Measurements from ENCODE around the gene YRDC. TPM values are rescaled to one million over a fixed set of nuclear protein-coding genes. Genes with fewer than 3 reads are reported as not detected.
A peak's percentile ranks its signal among the peaks of the same experiment; 100 is the strongest.

YRDC gene
- total and polyA plus RNA-seq, 2 of the 13 experiments (the other 11 are each of a cell fraction or from before 2014, with no cell fraction given): 27.5 to 29.2 TPM

- TF ChIP-seq, protein P1, sequence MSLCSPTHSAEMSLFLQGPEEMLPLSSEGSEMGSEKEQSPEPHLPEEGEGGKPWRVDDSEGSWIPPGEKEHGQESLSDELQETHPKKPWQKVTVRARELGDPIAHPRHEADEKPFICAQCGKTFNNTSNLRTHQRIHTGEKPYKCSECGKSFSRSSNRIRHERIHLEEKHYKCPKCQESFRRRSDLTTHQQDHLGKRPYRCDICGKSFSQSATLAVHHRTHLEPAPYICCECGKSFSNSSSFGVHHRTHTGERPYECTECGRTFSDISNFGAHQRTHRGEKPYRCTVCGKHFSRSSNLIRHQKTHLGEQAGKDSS (CRISPR knock-in tag; IDR thresholded peaks at IDR 0.05; ENCODE audit: borderline replicate concordance, low read depth): peak; percentile 79; the same call in 1 of the 2 replicates
- TF ChIP-seq SAFB2 (CRISPR knock-in tag; IDR thresholded peaks at IDR 0.05; ENCODE audit: borderline replicate concordance, low read depth) (peak; percentile 94), ISX (CRISPR knock-in tag; conservative IDR thresholded peaks at IDR 0.05) (peak; percentile 99), ZNF333 (CRISPR knock-in tag; IDR thresholded peaks at IDR 0.05; ENCODE audit: borderline replicate concordance) (peak; percentile 100), ZNF619 (CRISPR knock-in tag; IDR thresholded peaks at IDR 0.05) (no peak), ZNF138 (CRISPR knock-in tag; IDR thresholded peaks at IDR 0.05; ENCODE audit: low read depth) (peak; percentile 100), ADNP (CRISPR knock-in tag; IDR thresholded peaks at IDR 0.05) (no peak), ZNF256 (CRISPR knock-in tag; conservative IDR thresholded peaks at IDR 0.05) (peak; percentile 100), ZNF251 (CRISPR knock-in tag; IDR thresholded peaks at IDR 0.05) (peak; percentile 94), ZNF879 (CRISPR knock-in tag; IDR thresholded peaks at IDR 0.05) (peak; percentile 99), DR1 (CRISPR knock-in tag; IDR thresholded peaks at IDR 0.05) (peak; percentile 53; the same call in 1 of the 2 replicates), ZNF724P (CRISPR knock-in tag; IDR thresholded peaks at IDR 0.05; ENCODE audit: borderline replicate concordance) (peak; percentile 93; the same call in 1 of the 2 replicates), FOXJ3 (CRISPR knock-in tag; IDR thresholded peaks at IDR 0.05; ENCODE audit: borderline replicate concordance) (peak; percentile 72; the same call in 1 of the 2 replicates), MTA3 (CRISPR knock-in tag; IDR thresholded peaks at IDR 0.05) (peak; percentile 97), HOXA3 (CRISPR knock-in tag; IDR thresholded peaks at IDR 0.05) (peak; percentile 93), ZNF484 (CRISPR knock-in tag; IDR thresholded peaks at IDR 0.05; ENCODE audit: borderline replicate concordance, low read depth) (peak; percentile 94; the same call in 1 of the 2 replicates), NCOA2 (CRISPR knock-in tag; IDR thresholded peaks at IDR 0.05) (peak; percentile 92), TCF7 (IDR thresholded peaks at IDR 0.05; ENCODE audit: low read depth) (no peak), NR0B2 (CRISPR knock-in tag; IDR thresholded peaks at IDR 0.05) (peak; percentile 99), ZNF282 (IDR thresholded peaks at IDR 0.05; ENCODE audit: partially characterized antibody) (no peak), NBN (conservative IDR thresholded peaks at IDR 0.05) (no peak)
- TF ChIP-seq, protein P2, sequence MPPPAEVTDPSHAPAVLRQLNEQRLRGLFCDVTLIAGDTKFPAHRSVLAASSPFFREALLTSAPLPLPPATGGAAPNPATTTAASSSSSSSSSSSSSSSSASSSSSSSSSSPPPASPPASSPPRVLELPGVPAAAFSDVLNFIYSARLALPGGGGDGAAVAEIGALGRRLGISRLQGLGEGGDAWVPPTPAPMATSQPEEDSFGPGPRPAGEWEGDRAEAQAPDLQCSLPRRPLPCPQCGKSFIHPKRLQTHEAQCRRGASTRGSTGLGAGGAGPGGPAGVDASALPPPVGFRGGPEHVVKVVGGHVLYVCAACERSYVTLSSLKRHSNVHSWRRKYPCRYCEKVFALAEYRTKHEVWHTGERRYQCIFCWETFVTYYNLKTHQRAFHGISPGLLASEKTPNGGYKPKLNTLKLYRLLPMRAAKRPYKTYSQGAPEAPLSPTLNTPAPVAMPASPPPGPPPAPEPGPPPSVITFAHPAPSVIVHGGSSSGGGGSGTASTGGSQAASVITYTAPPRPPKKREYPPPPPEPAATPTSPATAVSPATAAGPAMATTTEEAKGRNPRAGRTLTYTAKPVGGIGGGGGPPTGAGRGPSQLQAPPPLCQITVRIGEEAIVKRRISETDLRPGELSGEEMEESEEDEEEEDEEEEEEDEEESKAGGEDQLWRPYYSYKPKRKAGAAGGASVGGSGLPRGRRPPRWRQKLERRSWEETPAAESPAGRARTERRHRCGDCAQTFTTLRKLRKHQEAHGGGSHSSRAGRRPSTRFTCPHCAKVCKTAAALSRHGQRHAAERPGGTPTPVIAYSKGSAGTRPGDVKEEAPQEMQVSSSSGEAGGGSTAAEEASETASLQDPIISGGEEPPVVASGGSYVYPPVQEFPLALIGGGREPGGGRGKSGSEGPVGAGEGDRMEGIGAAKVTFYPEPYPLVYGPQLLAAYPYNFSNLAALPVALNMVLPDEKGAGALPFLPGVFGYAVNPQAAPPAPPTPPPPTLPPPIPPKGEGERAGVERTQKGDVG (CRISPR knock-in tag; IDR thresholded peaks at IDR 0.05; ENCODE audit: borderline replicate concordance): peak; percentile 82; the same call in 1 of the 2 replicates
- TF ChIP-seq, protein P3, sequence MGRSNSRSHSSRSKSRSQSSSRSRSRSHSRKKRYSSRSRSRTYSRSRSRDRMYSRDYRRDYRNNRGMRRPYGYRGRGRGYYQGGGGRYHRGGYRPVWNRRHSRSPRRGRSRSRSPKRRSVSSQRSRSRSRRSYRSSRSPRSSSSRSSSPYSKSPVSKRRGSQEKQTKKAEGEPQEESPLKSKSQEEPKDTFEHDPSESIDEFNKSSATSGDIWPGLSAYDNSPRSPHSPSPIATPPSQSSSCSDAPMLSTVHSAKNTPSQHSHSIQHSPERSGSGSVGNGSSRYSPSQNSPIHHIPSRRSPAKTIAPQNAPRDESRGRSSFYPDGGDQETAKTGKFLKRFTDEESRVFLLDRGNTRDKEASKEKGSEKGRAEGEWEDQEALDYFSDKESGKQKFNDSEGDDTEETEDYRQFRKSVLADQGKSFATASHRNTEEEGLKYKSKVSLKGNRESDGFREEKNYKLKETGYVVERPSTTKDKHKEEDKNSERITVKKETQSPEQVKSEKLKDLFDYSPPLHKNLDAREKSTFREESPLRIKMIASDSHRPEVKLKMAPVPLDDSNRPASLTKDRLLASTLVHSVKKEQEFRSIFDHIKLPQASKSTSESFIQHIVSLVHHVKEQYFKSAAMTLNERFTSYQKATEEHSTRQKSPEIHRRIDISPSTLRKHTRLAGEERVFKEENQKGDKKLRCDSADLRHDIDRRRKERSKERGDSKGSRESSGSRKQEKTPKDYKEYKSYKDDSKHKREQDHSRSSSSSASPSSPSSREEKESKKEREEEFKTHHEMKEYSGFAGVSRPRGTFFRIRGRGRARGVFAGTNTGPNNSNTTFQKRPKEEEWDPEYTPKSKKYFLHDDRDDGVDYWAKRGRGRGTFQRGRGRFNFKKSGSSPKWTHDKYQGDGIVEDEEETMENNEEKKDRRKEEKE (IDR thresholded peaks at IDR 0.05): no peak
- TF ChIP-seq, protein P4, sequence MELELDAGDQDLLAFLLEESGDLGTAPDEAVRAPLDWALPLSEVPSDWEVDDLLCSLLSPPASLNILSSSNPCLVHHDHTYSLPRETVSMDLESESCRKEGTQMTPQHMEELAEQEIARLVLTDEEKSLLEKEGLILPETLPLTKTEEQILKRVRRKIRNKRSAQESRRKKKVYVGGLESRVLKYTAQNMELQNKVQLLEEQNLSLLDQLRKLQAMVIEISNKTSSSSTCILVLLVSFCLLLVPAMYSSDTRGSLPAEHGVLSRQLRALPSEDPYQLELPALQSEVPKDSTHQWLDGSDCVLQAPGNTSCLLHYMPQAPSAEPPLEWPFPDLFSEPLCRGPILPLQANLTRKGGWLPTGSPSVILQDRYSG (CRISPR knock-in tag; IDR thresholded peaks at IDR 0.05): peak; percentile 99
Measured at GRCh38 chr1:37764414-37764825, 43.6 kb downstream of the YRDC start (continued).

All from HepG2 (cell line).